Activated CD4-positive, alpha-beta T cell treated with anti-CD3 and anti-CD28 coated beads, Interleukin-2, amount 50 U/mL, for 24 hours (primary cell): ENCODE data around the gene MAP7D1.
"Not testable (repeated sequence)": the region's sequence is repeated elsewhere in the genome, so short reads cannot be mapped to it uniquely, and the experiment has no call there.

ENCODE experiments used
- DNase-seq, 2 donors: peaks; one replicate each; pipeline ENCODE4 v3.0.0-alpha.2; 2020; ENCODE audit warnings: low read depth in 1 of 2, low spot score in 1 of 2

The MAP7D1 gene

DNA sequence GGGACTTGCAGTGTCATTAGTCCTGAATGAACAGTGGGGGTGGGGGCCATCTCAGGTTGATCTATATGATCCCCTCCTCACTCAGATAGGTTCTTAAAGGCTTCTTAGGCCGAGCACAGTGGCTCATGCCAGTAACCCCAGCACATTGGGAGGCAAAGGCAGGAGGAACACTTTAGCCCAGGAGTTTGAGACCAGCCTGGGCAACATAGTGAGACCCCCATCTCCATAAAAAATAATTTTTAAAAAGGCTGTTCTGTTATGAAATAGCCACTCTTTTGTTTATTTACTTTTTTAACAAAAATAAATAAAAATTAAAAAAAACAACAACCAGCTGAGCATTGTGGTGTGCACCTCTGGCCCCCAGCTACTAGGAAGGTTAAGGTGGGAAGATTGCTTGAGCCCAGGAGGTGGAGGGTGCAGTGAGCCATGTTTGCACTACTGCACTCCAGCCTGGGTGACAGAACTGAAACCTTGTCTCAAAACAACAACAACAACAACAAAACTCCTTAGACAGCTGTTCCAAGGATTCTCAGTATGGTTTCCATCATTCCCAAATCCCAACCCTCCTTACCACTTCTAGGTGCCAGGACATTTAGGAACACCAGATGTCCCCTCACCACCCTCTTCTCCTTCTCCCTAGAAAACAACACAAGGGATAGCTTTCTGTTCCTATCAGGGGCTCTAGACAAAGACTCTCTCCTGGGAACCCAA lies 4.7 kb upstream of the MAP7D1 start:
- DNase-seq, result no peak

DNA sequence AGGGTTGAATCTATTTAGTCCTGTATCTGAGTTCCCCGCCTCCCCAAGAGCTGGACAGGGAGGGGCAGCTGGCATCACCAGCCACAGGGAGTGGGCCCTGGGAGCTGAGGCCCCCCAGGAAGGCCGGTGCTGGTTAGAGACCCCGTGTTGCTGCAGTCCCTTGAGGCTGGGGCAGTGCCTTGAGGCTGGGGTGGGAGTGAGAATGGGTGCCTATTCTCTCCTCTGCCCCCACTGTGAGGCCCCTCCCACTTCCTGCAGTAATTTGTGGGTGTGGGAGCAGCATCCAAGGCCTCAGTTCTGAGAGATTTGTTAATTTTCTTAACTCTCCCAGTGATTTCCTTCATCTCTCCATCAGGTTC lies 4.1 kb upstream of the MAP7D1 start:
- no peak for DNase-seq

DNA sequence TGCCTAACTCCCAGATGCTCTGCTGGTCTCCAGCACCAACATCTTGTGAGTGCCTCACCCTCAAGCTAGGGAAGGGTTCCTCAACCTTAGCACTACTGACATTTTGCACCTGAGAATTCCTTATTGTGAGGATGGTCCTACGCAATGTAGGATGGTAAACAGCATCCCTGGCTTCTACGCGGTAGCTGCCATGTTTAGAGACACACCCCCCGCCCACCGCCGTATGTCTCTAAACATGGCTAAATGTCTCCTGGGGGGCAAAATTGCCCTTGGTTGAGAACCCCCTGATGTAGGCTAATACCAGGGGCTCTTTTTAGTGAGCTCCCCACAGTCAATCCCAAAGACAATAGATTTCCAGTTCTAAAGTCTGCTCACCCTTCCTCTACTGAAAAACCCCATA lies 2.5 kb upstream of the MAP7D1 start:
- no peak for DNase-seq

DNA sequence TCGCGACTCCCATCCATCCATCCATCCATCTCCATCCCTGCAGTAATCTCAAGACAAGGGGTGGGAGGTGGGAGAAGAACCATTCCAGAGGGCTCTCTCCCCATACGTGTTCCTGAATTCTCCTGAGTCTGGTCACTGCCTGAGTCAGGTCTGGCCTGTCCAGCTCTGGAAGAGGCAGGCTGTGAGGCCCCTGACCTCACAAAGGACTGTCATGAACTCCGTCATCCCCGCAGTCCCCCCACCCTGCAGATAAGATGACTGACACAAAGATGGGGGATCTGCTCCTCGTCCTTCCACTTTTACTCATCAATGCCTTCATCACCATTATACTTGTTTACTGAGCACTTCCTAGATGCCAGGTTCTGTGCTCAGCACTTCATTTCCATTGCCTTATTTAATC lies 1.6 kb upstream of the MAP7D1 start:
- DNase-seq, result no peak

DNA sequence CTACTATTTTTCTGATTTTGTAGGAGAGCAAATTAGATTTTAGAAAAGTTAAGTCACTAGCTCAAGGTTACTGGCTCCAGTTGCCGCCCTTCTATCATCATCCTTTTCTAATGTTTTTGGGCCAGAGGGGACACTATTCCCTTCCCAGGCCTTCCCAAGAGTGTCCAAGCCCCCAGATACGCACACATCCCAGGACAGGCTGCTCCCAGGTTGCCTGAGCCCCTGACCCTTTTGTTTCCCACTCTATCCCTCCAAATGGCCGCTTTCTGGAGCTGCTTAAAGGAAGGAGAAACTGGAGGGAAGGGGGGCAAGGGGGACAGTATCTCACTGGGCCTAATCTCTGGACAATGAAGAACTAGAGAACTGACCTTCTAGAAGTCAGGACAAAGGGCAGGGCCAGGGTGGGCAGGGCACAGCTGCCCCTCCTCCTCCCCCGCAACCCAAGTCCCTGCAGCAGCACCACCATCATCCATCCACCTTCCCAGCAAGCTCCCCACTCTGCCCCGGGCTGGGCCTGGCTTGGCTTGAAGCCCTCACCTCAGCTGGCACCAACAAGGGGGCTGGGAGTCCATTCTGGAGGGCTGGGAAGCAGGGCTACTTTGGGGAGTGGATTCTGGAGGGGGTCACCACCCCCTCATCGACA lies 1.1 kb upstream of the MAP7D1 start:
- DNase-seq, result no peak

DNA sequence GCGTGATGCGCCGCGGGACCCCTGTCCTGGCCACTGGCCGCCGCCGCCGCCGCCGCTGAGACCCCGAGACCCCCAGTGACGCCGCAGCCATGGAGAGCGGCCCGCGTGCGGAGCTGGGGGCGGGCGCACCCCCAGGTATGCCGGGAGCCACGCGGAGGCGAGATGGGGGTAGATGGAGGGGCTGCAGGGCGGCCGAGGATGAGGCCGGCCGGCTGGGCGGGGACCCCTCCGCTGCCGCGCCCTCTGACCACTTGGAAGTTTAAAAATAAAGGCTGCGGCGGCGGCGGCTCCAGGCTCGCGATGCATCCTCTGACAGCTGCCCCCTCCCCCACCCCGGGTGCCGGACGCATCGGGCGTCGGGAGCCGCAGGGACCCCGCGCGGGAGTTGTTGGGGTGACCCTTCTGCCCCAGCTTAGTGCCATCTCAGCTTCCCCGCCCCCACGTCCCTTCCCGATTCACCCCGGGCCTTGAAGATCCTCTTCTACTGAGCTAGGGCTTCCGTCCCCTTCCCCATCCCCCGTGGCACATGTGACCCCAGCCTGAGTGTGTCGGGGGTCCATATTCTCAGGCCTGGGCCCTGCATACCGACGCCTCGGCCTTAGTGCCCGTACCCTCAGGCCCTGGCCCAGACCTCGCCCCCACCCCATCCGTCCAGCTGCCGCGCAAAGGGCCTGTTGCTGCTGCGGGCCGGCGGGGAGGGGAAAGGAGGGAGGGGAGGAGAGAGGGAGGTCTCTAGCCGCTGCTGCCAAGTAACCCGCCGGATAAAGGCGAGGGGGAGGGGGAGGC lies 562 bp downstream of the MAP7D1 start:
- DNase-seq, result peak in 1 of 2 donors; percentile 31

DNA sequence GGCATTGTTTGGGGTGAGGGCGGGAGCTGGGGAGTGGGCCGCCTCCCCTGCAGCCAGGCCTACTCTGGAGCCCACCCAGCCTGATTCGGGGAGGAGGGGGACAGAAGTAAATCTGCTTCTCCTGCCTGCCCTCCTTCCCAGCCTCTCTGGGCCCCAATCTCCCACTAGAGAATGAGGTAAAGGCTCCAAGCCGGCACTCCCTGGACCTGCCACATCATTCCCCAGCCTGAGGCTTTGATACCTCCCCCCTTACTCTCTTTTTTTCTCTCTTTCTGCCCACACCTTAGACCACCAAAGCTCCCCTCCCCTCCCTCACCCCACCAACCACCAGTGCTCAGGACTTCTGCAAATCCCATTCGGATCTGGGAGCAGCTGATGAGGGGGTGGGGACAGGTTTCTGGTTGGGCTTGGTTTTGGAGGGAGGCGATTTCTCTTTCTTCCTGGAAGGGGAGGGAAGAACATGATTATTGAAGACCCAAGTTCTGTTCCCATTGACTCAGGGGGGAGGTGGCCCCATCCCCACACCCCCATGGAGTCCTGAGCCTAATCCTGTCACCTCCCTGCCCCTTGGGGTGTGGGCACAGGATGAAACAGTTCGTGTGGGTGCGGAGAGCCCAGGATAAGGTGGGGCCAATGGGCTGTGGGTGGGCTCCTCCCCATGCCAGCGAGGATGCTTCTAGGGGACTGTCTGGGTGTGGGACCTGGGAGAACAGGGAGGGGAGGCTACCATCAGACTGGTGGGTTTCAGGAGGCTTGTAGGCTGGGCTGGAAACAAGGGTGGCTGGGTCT lies 1.3 kb downstream of the MAP7D1 start:
- DNase-seq, result no peak

DNA sequence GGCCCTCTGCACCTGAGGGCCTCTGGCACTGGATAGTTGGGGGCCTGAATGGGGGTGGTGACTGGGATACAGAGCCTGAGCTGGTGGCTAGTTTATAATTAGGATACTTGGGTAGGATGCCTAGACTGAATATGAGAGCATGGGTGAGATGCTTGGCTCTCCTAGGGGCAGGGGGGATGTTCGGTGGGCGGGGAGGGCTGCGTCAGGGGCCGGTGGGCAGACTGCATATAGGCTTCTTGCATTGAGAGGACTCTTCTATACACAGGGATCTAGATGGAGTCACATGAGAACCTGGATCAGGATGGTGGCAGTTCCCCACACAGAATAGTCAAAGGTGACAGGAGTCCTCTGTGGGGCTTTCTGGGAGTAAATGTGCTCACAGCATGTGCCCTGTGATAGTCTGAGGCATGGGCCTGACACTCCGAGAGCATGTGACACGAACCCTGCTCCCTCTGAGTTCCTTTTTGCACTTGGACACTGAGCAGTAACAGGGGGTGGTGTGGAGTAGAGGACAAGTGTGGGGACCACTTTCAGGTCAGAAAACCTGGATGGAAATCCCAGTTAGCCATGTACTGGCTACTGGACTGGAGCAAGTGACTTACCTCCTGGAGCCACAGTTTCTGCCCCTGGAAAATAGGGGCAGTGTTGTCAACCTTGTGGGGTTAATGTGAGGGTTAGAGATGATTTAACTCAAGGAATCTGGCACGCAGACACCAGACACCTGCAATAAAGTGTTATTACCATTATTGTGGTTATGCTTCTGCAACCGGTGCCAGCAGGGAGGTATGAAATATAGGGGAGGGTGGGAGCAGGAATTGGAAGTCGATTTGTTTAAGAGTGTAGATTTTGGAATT lies 2.2 kb downstream of the MAP7D1 start:
- no peak for DNase-seq

DNA sequence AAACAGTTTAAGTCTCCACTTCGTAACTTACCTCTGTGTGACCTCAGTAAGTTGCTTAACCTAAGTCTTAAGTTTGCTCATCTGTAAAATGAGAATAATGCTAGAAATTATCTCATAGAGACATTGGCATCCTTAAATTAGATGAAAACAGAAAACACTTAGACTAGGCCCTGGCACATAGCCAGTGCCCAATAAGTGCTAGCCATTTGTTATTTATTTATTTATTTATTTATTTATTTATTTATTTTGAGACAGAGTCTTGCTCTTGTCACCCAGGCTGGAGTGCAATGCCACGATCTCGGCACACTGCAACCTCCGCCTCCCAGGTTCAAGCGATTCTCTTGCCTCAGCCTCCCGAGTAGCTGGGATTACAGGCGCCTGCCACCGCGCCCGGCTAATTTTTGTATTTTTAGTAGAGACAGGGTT lies 2.9 kb downstream of the MAP7D1 start:
- DNase-seq, result not testable (repeated sequence)

DNA sequence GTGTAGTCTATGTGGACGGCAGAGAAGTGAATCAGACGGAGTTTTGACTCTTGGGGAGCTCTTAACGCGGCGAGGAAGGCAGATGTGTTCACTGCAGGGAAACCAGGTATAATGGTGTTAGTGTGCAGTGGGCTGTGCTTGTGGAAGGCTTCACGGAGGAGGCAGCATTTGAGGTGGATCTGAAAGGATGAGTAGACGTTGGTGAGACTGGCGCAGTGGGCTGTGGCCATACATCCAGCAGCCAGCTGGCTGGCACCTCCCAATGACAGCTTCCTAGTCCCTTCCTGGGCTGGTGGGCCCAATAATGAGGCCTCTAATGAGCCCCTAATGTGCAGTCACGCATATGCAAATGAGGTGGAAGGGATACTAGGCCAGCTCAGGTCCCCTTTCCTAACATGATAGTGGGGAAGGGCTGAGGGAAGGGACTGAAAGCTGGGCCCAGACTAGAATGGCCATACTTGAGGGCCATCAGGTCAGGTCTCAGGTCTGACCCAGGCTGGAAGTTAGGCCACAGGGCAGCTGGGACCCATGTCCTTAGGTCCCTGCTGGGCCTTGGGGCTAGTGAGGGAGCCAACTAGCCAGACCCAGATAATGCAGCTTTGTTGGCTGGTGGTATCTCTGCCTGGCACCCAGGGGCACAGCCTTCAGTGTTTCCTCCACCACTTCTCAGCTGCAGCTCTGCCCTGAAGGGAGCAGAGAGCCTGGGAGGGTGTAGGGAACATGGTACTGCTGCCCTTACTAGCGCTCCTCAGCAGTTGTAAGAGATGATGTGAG lies 3.8 kb downstream of the MAP7D1 start:
- DNase-seq, result no peak

DNA sequence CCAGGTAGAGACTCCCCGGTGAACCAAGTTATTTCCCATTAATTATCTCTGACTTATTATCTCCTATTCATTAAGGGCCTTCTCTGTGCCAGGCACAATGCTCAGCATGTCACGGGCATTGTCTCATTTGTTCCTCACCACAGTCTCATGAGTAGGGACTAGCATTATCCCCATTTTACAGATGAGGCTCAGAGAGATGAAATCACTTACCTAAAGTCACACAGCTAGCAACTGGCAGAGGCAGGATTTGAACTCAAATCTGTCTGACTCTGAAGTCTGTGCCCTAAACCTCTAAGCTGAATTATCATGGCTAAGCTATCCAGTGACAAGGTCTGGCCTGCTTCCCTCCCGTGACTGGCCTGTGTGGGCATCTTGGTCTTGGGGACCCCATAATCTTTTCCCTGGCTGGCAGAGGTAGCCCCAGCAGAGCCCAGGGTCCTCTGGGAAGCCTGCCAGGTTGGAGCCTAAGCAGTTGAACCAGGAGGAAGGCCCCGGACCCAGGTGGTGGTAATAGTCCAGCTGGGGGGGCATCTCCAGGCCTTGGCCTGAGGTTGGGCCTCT lies 4.5 kb downstream of the MAP7D1 start:
- no peak for DNase-seq

DNA sequence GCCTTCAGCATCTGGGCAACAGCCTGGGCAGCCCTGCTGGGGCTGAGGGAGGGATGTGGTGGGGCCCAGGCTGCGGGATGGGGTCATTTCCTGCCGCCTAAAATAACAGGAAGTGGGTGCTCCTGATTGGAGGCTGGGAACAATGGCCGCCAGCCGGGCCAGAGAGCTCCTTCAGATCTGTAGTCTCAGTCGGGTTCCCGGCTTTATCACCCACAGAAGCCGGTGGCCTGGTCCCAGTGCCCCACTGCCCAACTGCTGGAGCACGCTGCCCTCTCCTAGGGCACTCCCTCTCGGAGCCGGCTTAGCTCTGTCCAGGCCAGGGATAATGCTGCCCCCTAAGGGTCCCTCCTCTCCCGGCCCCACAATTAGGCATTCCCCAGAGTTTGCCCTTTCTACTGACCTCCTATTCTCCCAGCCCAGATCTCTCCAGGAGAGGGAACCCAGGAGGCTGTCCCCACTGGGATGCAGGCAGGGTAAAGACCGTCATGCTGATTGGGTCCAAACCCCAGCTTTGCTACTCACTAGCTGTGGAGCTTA lies 5.1 kb downstream of the MAP7D1 start:
- DNase-seq, result peak; percentile 21 to 47

DNA sequence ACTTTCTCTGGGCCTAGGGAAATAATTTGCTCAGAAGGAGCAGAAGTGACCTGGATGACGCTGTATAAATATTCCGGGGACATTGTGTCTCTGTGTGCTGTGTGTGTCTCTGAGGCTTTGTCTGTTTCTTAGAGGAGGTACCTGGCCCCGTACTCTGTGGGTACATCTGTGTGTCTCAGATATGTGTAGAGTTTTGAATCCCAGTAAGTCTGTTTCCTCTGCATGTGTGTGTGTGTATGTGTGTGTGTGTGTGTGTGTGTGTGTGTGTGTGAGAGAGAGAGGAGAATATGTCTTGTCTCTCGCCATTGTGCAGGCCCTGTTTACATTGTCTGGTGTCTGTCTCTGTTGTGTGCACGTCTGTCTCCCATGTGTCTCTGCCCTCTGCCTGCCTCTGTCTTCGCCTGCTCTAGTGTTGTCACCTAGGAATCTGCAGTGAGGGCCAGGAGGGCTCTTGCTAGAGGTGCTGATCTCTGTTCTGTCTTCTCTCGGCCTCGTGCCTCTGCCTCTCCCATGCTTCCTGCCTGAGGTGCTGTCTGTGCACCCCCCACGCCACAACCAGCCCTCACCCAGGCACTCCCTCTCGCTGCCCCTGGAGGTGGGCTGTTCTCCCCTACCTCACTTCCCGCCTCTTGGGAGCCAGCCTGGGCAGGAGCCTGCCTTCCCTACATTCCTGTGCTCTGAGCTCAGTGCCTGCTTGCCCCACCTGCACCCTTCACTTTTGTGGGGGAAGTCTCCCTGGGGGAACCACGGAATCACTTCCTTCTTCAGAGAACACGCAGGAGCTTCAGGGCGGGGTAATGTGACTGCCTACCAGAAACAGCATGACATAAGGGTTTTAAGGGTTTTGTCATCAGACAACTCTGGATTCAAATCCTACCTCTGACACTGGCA lies 5.9 kb downstream of the MAP7D1 start:
- DNase-seq, result no peak

DNA sequence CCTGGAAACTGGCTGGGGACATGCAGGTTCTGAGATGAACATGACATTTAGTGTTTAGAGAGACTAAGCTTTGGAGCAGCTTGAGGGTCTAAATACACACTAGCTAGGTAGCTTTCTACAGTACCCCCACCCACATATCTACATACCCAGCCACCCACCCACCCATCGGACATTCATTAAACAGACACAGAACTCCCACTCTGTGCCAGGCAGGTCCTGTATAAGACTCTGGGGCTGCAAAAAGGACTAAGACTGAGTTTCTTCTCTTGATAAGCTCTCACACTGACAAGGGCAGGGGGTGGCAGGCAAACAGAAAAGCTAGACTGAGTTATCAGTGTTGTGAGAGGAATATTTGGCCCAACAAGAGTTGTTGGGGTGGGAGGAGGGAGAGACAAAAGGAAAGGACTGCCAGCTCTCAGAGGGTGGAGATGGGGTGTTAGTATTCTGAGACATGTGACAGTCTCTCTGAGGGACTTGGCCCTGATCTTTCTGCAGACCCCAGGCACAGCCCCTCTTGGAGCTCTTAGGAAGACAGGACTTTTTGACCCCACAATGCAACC lies 6.8 kb downstream of the MAP7D1 start:
- no peak for DNase-seq

DNA sequence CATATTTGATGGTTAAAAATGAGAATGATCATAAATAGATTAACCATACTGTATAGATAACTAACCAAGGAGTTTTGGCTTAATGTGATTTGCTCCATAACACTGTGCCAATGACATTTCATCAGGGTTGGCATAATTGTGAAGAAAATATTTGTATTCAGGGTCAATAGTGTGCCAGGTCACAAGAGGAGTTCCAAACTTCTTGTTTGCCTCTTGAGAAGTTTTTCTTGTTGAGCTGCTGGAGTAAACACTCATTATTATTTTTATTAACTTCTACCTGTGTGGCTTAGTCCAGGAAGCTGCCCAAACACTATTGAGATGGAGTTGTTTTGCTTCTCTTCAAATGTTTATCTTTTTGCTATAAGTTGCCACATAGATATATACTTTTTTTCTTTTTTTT lies 7.5 kb downstream of the MAP7D1 start:
- DNase-seq, result no peak

DNA sequence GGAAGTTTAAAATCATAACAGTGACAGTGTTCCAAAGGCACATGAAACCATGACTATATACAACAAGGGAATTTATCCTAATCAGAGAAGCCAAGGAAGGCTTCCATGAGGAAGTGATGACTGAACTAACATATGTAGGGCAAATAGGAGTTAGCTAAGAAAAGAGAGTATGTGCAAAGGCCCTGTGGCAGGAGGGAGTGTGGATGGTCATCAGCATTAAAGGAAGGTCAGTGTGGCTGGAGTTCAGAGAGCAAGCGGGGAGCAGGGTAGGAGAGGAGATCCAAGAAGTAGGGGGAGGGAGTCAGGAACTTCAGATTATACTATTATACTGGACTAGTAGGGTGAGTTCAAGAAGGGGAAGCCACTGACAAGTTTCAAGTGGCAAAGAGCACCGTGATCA lies 8.4 kb downstream of the MAP7D1 start:
- no peak for DNase-seq

DNA sequence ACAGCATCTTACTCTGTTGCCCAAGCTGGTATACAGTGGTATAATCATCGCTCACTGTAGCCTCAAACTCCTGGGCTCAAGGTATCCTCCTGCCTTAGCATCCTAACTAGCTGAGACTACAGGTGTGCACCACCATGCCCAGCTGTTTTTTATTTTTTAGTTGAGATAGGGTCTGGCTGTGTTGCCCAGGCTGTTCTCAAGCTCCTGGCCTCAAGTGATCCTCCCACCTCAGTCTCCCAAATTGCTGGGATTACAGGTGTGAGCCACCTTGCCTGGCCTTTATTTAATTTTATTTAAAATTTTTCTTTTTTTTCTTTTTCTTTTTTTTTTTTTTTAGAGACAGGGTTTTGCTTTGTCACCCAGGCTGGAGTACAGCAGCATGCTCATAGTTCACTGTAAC lies 9.2 kb downstream of the MAP7D1 start:
- no peak for DNase-seq

DNA sequence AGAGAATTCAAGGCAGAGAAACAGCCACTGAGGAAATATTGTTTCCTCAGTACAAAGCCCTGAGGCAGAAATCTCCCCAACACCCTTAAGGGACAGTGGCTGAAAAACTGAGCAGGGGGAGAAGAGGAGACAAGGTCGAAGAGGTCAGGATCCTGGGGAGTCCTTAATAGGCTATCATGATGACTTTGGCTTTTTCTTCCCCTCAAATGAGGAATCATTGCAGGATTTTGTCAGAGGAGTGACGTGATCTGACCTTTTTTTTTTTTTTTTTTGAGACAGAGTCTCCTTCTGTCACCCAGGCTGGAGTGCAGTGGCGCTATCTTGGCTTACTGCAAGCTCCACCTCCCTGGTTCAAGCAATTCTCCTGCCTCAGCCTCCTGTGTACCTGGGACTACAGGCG lies 10.2 kb downstream of the MAP7D1 start:
- DNase-seq, result no peak
